M059J (cell line): ENCODE measurements around the gene GPR89A. TPM values are rescaled to one million over a fixed set of nuclear protein-coding genes. Genes with fewer than 3 reads are reported as not detected.
"Not testable (repeated sequence)": the region's sequence is repeated elsewhere in the genome, so short reads cannot be mapped to it uniquely, and the experiment has no call there.

Source experiments
- DNase-seq: peaks from one replicate; pipeline ENCODE4 v3.0.0-alpha.2; 2012; ENCODE audit warnings: low read depth
- total RNA-seq: library from RNA; depleted of rRNA; stranded (reverse); fragments of >200 nt; shearing (Covaris generic); gene quantifications from 2 replicates; pipeline ENCODE4 v1.2.3, GENCODE V29; 2014; rRNA removed

Gene GPR89A
- total RNA-seq = 70.5 and 120 TPM in 2 replicates

DNA sequence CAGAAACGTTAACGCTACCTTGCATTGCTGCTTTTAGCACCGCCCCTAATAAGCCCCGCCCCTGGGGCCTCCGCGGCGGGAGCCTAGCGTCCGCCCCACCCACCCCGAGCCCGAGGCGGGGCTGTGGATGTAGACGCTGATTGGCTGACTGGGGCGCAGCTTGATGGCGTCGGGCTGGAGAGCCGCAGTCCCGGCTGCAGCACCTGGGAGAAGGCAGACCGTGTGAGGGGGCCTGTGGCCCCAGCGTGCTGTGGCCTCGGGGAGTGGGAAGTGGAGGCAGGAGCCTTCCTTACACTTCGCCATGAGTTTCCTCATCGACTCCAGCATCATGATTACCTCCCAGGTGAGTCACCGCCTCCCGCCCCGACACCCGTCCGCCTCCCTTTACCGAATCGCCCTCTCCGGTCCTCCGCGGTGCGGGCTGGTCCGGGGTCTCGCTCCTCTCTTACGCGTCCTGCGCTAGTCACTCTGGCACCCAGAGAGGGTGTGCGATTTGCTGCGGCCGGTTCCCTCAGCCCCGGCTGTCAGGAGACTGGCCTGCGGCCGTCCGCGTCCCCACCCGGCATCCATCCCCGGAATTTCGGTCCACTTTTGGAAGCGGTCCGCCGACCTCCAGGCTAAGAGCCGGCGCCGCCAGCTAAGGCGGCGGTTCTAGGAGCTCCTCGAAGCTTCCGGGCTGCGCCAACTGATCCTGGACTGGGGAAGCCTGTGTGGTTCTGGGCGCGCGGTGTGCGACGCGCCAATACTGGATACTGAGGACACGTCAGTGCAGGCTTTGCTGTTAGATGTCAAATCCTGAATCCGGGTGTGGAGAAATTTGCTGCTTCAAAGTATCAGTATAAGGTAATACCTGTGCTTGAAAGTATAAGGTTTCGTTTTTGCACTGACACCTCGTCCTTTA is at the start of gene GPR89A:
Gene GPR89A, plus strand, starts transcription at position 156 of the 901 bp plus-strand sequence. Its CDS starts 146 bp downstream, at position 302.
- DNase-seq = peak; percentile 91

DNA sequence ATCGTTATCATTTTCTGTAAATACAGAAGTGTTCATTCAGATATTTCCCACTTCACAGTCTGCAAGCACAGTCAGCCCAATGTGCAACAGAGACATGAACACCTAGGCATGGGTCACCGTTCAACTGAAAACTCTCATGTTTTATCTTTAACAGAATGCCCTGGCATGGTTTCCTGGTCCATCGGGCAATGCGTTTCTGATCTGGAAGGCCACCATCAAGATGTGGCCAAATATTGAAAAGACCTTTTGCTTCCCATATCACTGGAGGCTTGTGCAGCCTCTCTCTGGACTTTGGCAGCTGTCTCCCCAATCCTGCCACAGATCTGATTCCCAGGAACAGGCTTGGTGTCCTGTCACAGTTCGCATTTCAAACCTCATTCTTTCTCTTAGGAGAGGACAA is 21.0 kb upstream of the GPR89A start:
- not testable (repeated sequence) for DNase-seq

DNA sequence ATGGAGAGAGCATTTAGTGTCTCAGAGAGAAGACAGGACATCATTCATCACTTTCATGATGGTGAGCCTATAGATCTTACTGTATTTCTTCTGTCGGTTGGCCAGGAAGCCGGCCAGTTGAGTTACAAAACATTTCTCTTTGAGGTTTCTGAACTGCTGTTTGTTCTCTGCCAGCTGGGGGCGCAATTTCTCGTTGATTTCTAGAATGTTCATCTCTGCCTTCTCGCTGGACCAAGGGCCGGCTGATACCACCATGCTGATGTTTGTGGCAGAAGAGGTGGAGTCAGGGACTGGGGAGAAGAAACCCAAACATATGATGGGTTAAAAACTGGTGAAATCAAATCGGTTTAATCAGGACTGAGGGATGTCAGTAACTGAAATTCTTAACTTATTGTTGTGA is 17.0 kb upstream of the GPR89A start:
- DNase-seq = not testable (repeated sequence)

DNA sequence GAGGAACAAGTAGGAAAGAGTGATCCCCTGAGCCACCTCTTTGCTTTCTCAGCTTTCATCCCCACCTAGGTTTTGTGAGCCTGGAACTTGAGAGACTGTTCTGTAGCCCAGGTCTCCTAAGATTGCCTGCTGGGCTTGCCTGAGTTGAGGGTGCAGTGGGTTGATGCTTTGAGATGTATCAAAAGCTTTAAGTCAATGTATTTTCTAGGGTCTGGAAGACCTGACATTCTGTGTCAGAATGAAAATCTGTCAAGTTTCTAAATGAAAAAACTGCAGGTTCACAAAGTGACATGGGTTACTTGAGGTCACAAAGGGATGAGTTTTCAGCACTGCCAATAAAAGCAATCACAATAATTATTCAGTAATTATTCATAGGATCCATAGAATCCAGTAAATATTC is 15.4 kb upstream of the GPR89A start:
- not testable (repeated sequence) for DNase-seq

DNA sequence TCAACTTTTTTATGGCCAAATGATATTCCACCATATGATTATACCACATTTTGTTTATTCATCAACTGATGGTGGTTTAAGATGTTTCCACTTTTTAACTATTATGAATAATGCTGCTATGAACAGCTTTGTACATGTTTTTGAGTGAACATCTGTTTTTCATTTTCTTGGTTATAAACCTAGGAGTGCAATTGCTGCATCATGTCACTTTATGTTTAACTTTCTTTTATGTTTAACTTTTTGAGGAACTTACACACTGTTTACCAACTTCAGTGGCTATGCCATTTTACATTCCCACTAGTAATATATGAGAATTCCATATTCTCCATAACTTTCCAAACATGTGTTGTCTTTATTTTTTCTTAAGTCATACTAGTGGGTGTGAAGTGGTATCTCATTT is 12.4 kb upstream of the GPR89A start:
- DNase-seq = not testable (repeated sequence)

DNA sequence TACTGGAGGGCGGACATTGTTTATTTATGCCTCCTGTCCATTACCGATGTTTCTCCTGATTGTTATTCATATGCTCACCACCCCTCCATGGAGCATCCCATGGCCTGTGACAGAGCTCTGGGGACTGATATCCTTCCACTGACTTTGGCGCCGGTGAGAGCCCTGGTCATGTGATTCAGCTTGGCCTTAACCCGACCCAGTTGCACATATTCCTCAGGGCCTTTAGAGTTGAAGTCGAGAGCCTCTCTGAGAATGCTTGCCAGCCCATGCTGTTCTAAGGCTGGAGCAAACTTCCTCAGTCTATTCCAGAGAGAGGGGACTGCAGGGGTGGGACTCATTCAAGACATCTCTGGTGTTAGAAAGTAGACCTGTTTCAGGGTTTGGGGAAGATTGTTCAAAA is 11.6 kb upstream of the GPR89A start:
- not testable (repeated sequence) for DNase-seq

DNA sequence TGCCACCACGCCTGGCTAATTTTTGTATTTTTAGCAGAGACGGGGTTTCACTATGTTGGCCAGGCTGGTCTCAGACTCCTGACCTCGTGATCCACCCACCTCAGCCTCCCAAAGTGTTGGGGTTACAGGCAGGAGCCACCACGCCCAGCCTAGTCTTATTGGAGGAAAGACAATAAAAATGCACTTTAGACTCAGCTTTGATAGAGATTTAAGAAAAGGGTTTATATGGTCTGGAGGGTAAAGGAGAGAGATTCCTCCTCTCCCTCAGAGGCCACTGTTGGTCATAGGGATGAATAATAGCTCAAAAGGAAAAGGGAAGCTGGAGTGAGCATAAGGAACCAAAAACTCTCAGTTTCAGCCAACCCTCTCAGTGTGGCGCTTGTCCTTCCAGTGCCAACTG is 8.4 kb upstream of the GPR89A start:
- not testable (repeated sequence) for DNase-seq

DNA sequence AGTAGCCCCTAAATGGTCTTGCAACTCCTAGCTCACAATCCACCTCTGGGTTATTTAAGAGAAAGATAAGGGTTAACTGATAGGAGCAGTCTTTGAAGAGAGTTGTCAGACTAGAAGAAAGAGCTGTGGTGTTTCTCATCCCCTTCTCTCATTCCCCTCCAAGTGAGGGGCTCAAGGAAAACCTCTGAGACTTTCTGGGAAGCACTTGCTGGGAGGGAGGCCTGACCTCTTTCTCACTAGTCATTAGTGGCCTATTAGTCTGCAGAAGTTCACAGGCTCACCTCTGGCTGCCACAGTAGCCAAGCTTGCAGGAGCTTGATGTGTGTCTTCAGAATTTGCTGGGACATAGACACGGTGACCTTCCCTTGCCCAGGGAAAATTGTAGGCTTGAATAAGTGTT is 6.2 kb upstream of the GPR89A start:
- DNase-seq = no peak

DNA sequence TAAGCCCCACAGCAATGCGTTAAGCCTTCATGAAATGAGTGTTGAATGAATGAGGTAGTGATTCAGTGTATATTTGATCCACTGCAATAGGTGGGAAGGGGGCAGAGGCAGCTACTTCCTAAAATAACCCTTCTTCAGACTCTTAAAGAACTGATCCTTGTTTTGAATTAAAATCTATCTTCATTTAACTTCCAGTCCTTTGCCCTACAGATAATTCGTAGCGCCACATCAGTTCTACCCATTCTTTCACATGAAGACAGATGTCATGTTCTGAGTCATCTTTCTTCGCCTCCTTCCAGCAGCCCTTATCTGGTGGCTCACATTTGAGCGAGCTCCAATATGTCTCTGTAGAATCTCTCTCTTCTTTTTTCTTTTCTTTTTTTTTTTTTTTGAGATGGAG is 948 bp upstream of the GPR89A start:
- not testable (repeated sequence) for DNase-seq

DNA sequence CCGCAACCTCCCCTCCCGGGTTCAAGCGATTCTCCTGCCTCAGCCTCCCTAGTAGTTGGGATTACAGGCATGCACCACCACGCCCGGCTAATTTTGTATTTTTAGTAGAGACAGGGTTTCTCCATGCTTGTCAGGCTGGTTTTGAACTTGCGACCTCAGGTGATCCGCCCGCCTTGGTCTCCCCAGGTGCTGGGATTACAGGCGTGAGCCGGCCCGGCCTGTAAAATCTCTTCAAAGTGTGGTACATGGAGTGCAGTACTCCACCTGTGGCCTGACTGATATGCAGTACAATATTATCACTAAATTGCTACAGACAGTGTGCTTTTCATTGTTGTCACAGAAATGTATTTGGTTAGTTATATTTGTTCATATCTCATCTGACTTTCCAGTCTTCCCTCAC is 499 bp upstream of the GPR89A start:
- not testable (repeated sequence) for DNase-seq

DNA sequence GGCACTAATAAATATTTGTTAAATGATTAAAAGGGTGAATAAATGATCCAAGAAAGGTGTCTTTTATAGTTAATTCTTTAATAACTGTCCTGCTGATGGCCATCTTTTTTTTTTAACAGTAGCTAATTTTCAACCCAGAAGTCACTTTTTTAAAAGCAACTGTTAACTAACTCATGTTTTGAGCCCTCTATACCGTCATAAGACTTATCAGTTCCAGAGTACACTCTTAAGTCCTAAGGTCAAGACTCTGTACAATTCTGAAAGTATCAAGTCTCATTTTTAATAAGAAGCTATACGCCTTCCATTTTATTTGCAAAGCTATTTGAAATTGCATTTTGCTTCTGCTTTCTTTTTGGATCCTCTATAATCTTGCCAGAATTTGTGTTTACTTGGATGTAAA is 3.0 kb downstream of the GPR89A start:
- not testable (repeated sequence) for DNase-seq

DNA sequence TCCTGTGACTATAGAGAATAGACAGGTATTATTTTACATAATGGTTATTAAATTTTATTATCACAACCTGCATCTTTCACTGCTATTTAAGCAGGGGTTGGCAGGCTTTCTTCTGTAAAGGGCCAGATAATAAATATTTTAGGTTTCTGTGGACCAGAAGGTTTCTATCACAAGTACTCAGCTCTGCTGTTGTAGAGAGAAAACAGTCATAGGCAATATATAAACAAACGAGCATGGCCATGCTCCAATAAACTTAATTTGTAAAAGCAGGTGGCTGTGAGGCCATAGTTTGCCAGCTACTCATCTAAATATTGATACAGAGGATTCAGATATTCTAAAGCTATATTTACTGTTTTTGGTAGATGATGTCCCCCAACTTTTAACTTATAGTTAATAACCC is 12.3 kb downstream of the GPR89A start:
- not testable (repeated sequence) for DNase-seq

DNA sequence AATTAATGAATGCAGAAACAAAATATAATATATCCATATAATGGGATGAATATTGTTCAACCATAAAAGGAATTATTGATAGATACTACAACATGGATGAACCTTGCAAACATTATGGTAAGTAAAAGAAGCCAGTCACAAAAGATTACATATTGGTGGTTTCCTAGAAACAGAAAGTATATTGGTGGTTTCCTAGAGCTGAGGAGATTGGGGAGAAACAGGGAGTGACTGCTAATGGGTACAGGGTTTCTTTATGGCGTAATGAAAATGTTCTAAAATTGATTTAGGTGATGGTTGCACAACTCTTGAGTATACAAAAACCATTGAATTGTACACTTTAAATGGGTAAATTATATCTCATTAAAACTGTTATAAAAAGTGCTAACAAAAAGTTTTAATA is 14.4 kb downstream of the GPR89A start:
- DNase-seq = not testable (repeated sequence)

DNA sequence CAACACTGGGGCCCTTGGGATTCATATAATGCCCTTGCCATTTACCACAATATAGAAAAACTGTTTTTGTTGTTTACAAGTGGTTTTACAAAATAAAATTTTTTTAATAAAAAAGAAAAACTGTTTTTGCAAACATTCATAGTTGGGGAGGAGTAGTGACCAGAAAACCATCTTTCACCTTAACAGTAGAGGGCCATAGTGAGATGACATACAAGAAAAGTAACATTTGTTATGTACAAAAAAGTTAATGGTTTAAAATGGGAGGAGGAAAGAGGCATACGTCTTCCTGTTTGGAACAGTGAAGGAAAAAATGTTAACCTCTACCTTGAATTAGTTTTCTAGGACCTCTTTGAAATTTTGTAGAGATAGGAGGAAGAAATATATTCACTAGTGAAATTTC is 28.4 kb downstream of the GPR89A start:
- not testable (repeated sequence) for DNase-seq

DNA sequence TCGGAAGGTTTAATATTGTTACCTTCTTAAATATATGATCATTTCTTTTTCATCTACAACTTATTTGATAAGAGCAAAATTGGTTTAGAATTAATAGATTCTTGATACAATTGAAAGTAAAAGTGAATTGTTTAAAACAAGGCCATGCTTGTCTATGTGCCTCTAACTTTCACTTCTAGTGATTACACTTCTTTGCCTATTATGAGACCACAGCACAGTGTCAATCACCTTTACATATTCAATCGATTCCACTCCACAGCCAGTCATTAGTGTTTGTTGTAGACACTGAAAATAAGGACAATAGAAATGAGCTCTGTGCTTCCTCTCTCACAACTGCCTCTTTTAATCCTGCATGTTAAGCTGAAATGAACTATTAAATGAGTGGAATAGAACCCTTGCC is 34.1 kb downstream of the GPR89A start:
- not testable (repeated sequence) for DNase-seq

DNA sequence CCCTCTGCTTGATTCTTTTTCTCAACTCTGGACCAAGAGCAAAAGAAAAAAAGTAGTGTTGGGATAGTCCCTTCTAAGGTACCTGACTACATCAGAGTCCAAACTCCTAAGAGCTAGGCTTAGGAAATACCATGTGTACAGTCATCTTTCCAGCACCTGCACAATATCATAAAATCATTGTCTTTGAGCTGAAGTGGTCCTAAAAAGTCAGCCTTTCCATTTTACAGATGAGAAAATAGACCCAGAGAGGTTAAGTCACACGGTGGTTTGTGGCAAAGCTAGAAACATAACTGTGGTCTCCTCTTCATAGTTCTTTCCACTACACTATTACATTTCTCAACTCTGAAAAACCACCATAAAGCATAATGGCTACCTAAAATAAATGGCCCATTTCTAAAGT is 36.2 kb downstream of the GPR89A start:
- not testable (repeated sequence) for DNase-seq

DNA sequence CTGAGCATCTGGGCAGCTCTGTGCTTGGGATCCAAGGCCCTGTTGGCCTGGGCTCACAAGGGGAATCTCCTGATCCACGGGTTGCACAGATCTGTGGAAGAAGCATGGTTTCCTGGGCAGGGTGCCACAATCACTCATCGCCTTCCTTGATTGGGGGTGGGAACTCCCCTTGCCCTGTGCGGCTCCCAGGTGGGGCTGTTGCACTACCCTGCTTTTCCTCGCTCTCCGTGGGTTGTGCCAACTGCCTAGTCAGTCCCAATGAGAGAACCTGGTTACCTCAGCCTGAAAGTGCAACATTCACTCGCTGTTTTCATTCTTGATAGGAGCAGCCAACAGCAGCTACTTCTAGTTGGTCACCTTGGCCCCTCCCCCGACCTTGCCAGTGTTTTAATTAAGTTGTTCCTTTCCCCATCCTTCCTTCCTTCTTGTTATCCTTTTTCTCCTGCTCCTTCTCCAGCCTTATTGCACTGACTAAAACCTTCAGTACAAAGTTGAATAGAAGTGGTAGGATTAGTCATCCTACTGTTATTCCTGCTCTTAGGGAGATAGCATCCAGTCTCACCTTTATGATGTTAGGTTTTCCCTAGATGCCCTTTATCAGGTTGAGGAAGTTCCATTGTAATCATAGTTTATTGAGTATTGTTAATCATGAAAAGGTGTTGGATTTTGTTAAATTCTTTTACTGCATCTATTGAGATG is 48.6 kb downstream of the GPR89A start:
- peak; percentile 1 for DNase-seq

DNA sequence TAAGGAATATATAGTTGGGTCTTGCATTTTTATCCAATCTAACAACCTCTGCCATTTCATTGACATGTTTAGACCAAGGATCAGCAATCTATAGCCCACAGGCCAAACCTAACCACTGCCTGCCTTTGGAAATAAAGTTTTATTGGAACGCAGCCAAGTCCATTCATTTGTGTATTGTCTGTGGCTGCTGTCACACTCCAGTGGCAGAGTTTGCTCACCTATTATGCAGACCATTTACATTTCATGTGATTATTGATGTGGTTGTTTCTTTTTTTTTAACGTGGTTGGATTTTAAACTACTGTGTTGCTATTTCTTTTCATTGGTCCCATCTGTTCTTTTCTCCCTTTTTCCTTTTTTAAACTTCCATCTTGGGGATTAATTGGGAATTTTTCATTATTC is 54.7 kb downstream of the GPR89A start:
- peak; percentile 8 for DNase-seq

DNA sequence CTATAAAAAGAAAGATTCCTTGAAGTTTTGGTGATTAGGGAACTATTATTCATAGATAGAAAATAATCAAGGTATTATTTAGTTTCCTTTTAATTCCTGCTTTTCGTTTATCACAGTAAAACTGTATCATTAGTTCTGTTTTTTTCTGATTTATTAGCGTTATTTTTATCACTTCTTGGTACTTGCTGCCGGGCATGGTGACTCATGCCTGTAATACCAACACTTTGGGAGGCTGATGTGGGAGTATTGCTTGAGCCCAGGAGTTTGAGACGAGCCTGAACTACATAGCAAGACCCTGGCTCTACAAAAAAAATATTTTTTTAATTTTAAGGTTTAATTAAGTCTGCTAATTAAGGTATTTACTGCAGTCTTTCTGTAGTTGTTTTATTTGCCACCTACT is 57.2 kb downstream of the GPR89A start:
- DNase-seq = peak; percentile 53

DNA sequence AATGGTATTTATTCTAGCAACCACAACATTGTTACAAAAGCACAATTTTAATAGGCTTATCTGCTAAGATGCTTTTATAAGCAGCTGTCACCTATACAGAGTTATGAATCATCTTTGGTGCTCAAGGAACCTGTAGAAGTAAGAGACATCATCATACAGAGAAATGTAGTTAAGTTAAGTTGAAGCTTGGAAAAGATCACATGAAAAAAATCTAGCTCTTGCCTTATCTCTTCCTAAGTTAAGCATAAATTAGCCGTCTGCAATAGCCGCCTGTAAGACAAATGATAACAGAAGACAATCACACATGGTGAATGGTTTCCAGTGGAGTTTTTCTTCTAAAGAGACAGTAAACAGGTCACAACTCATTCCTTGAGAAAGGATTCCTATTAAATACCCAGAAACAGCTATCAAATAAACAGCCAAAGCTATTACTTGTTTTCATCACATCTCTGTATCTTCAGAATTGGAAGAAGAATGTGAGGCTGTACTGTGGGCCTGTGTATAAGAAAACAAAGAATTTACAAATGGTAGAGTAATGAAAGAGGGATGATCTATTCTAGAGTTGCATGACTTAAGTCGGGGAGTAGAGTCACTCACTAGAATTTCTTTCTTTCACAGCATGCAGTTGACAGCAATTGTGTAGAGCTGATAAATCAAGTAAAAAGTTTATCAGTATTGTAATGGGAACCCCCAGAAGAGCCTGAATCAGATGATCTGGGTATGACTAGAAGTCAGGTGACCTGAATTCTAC is 63.4 kb downstream of the GPR89A start:
- DNase-seq = not testable (repeated sequence)

DNA sequence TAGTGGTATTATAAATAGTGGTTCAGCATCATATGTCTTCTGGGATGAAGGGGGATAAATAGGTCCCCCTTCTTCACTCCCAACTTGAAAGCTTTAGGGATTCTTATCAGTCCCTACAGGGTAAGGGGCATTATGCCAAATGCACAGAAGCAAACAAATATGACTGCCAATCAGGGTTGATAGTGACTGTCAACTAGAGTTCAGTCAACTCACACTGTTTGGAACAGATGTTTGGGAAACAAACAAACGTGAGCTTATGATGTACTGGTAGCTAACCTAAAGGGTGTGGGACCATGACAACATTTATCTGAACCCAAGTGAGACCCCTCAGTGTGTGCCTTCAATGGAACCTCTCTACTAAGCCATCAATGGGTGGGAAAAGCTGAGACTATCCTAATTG is 65.4 kb downstream of the GPR89A start:
- not testable (repeated sequence) for DNase-seq

DNA sequence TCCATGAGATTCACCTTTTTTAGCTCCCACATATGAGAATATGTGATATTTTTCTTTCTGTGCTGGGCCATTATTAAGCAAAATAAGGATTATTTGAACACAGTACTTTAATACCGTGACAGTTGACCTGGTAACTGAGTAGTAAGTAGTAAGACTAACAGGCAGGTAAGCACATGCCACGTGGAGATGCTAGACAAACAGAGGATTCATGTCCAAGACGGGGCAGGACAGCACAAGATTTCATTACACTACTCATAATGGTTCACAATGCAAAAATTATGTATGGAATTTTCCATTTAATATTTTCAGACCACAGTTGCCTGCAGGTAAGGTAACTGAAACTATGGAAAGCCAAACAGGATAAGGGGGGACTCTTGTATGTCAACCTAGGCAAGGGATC is 77.1 kb downstream of the GPR89A start:
- not testable (repeated sequence) for DNase-seq
